ENCODE data around the gene DLGAP3.

DNA sequence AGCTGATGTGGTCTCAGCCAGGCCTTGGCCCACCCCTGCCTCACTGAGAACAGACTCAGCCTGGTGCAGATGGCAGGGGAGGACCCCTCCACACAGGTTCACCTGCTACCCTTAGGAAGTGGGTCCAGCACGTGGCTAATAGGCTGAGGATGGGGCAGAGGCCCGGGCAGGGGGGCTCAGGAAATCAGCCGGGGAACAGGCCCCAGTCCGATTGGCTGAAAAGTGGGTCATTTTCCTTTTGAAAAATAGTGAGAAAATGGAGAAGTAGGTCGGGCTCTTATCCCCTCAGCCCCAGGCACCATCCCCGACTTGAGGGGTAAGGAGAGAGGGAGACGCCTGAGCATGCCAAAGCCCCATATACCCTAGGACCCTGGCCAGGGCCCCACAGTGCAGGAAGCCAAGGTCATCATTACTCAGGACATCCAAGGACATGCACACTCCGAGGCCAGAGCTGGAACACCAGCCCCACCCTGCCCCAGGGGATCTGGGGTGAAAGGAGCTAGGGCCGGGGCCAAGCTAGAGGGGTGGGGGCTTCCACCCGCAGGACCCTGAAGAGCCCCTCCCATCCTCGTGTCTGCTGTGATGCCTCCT is 11.0 kb downstream of the DLGAP3 start:
- TF ChIP-seq RAD21 (IDR thresholded peaks at IDR 0.05), result no peak
- TF ChIP-seq, protein P1, sequence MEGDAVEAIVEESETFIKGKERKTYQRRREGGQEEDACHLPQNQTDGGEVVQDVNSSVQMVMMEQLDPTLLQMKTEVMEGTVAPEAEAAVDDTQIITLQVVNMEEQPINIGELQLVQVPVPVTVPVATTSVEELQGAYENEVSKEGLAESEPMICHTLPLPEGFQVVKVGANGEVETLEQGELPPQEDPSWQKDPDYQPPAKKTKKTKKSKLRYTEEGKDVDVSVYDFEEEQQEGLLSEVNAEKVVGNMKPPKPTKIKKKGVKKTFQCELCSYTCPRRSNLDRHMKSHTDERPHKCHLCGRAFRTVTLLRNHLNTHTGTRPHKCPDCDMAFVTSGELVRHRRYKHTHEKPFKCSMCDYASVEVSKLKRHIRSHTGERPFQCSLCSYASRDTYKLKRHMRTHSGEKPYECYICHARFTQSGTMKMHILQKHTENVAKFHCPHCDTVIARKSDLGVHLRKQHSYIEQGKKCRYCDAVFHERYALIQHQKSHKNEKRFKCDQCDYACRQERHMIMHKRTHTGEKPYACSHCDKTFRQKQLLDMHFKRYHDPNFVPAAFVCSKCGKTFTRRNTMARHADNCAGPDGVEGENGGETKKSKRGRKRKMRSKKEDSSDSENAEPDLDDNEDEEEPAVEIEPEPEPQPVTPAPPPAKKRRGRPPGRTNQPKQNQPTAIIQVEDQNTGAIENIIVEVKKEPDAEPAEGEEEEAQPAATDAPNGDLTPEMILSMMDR (IDR thresholded peaks at IDR 0.05; ENCODE audit: low read depth, low read length, missing input control), result no peak
- TF ChIP-seq REST (IDR thresholded peaks at IDR 0.05), result no peak
- TF ChIP-seq MAX (IDR thresholded peaks at IDR 0.05), result no peak
- no peak for TF ChIP-seq YY1 (IDR thresholded peaks at IDR 0.05)
- TF ChIP-seq GABPA (IDR thresholded peaks at IDR 0.05 in 1 of 2, conservative IDR thresholded peaks at IDR 0.05 in 1 of 2), result no peak
- TF ChIP-seq, protein P2, sequence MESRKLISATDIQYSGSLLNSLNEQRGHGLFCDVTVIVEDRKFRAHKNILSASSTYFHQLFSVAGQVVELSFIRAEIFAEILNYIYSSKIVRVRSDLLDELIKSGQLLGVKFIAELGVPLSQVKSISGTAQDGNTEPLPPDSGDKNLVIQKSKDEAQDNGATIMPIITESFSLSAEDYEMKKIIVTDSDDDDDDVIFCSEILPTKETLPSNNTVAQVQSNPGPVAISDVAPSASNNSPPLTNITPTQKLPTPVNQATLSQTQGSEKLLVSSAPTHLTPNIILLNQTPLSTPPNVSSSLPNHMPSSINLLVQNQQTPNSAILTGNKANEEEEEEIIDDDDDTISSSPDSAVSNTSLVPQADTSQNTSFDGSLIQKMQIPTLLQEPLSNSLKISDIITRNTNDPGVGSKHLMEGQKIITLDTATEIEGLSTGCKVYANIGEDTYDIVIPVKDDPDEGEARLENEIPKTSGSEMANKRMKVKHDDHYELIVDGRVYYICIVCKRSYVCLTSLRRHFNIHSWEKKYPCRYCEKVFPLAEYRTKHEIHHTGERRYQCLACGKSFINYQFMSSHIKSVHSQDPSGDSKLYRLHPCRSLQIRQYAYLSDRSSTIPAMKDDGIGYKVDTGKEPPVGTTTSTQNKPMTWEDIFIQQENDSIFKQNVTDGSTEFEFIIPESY (IDR thresholded peaks at IDR 0.05), result no peak
- TF ChIP-seq, protein P3, sequence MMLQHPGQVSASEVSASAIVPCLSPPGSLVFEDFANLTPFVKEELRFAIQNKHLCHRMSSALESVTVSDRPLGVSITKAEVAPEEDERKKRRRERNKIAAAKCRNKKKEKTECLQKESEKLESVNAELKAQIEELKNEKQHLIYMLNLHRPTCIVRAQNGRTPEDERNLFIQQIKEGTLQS (IDR thresholded peaks at IDR 0.05), result no peak
- no peak for TF ChIP-seq JUND (IDR thresholded peaks at IDR 0.05)
- TF ChIP-seq HNF4A (conservative IDR thresholded peaks at IDR 0.05), result no peak
- TF ChIP-seq EGR1 (IDR thresholded peaks at IDR 0.05; ENCODE audit: low read depth in 2 of 2), result no peak
- TF ChIP-seq TAF1 (conservative IDR thresholded peaks at IDR 0.05), result no peak

Measured in liver (tissue), 3 donors.